GM18505 (cell line): Measurements from ENCODE around the gene MACROD2.
"Not testable (repeated sequence)": the region's sequence is repeated elsewhere in the genome, so short reads cannot be mapped to it uniquely, and the experiment has no call there.

ENCODE experiments used
- ATAC-seq: cut with Tn5 transposase; IDR thresholded peaks from one replicate; pipeline ENCODE4 v1.9.1; 2021; ENCODE audit not compliant: unreplicated experiment
- POLR2A ChIP-seq: IDR thresholded peaks from 4 replicates; pipeline ENCODE4 v1.6.1; 2011; ENCODE audit warnings: borderline replicate concordance; ENCODE audit not compliant: insufficient read depth, insufficient read length; ENCODE audit errors: extremely low read depth

MACROD2 gene

DNA sequence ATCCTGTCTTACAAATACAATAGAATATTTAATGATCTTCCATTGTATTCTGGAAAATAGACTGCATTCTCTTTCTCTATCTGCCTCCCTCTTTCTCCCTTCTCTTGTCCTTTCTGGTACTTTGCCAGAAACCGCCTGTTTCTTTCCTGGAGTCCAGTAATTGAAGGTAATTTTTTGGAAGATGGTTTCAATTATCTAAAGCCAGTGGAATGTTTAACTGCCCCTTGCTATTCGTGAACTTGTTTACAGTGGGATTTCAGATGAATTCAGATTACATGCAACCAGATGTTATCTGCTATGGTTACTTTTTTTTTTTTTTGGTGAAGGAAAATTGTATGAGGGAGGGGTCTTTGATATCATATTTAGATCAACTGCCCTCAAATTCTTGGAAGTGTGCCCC is 997.6 kb downstream of the MACROD2 start:
- no peak for ATAC-seq
- no peak for TF ChIP-seq POLR2A

DNA sequence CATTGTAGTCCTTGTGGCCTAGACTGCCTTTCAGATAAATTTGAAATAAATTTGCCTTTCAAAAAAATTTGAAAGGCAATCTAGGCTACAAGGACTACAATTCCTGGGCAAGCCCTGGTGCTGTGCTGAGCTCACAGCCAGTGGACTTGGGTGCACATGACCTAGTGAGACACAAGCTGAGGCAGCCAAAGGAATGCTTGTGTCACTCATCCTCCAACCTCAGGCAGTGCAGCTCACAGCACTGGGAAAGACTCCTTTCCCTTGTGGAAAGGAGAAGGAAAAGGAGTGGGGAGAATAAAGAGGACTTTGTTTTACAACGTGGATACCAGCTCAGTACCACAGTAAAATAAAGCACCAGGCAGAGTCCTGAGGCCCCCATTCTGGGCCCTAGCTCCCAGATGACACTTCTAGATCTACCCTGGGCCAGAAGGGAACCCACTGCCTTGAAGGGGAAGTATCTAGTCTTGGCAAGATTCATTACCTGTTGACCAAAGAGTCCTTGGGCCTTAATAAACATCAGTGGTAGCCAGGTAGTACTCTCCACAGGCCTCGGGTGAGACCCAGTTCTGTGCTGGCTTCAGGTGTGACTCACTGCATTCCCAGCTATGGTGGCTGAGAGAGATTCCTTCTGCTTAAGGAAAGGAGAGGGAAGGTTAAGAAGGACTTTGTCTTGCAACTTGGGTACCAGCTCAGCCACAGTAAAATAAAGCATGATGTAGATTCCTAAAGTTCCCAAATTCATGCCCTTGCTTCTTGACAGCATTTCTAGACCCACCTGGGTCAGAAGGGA is 1001.8 kb downstream of the MACROD2 start:
- ATAC-seq: no peak
- no peak for TF ChIP-seq POLR2A

DNA sequence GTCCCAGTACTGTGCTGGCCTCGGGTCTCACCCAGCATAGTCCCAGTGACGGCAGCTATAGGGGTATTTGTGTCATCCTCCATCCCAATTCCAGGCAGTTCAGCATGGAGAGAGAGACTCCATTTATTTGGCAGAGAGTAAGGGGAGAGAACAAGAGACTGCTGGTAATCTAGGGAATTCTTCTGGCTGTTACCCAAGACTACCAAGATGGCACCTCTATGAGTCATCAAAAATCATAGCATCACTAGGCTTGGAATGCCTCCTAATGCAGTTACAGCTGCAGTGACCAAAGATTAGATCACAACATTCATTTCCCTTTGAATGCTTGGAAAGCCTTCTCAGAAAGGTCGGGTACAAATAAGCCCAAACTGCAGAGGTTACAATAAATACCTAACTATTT is 1002.5 kb downstream of the MACROD2 start:
- no peak for ATAC-seq
- no peak for TF ChIP-seq POLR2A

DNA sequence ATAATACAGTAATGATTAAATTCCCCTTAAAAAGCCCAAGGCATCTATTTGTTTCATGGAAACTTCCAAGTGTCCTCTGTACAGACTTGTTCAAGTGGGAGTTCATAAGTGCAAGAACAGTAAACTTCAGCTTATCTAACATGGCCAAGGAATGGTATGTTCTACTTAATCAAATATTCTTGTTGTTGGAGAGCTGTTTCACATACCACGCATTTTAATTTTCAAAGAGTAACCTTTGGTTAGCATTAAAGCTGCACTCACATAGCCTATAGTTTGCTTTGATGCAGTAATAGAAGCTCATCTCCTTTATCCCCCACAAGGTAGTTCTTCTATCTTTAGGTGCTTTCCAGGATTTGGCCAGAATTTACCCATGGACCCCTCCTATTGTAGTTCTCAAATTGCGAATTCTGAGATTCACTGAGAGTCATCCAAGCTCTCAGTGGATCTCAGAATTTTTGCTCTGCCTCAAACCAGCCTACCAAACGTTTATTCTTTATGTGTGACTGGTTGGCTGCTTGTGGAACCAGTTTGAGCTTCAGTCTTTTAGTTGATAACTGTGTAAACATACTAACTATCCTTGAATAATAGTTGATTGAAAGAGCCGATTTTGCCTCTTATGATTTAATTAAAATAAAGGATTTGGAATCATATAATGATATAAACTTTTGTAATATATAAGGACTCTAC is 1010.1 kb downstream of the MACROD2 start:
- no peak for TF ChIP-seq POLR2A
- no peak for ATAC-seq

DNA sequence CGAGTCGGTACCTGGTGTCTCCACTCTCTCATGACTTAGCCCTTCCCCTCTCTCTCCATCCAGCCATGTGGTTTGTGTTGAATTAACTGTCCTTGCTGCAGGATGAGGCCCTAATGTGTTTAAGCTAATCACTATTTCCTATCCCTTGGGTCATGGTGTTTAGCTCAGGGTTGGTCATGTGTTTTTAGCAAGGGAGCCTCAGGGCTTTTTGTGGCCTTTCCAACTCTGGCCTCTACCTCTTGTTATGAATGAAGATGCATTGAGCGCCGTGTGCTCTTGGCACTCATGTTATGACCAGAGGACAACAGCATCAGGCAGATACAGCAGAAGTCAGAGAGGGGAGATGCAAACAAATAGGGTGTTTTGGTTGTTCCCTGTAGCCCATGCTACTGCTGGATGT is 1016.3 kb downstream of the MACROD2 start:
- no peak for TF ChIP-seq POLR2A
- no peak for ATAC-seq

DNA sequence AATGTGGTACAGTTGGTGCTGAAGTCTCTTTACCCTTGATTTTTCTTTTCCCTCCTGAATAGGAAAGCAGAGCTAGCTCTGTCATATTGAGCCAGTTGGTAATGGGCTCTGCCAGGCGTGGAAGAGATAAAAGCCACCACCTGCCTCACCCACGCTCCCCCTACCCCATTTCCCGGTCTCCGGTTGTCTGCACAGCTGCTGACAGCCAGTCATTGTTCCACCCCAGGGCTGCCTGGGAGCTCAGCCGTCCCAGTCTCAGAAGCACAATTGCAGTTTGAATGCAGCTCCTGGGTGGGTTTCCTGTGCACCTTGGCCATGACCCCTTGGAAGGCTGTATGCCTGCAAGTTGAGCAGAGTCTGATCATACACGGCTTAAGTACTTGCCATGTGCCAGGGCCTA is 1017.2 kb downstream of the MACROD2 start:
- TF ChIP-seq POLR2A: no peak
- ATAC-seq: no peak

DNA sequence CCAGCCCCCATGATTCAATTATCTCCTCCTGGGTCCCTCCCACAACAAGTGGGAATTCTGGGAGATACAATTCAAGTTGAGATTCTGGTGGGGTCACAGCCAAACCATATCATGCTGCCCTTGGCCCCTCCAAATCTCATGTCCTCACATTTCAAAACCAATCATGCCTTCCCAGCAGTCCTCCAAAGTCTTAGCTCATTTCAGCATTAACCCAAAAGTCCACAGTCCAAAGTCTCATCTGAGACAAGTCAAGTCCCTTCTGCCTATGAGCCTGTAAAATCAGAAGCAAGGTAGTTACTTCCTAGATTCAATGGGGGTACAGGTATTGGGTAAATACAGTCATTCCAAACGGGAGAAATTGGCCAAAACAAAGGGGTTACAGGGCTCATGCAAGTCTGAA is 1021.6 kb downstream of the MACROD2 start:
- not testable (repeated sequence) for ATAC-seq

DNA sequence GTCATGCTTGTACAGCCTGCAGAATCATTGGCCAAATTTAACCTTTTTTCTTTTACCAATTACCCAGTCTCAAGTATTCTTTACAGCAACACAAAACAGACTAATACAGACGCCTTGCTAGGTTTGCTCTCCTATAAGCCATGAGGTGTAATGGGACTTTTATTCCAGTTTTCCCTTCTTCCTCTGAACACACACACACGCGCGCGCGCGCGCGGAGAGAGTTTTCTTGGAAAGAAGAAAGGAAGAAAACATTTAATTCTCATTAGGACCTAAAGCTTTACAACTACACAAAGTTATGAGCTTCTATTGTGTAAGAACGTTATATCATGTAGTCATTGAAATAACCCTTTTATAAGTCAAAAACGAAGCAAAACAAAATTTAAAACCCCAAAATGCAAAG is 1023.6 kb downstream of the MACROD2 start:
- no peak for TF ChIP-seq POLR2A
- ATAC-seq: no peak

DNA sequence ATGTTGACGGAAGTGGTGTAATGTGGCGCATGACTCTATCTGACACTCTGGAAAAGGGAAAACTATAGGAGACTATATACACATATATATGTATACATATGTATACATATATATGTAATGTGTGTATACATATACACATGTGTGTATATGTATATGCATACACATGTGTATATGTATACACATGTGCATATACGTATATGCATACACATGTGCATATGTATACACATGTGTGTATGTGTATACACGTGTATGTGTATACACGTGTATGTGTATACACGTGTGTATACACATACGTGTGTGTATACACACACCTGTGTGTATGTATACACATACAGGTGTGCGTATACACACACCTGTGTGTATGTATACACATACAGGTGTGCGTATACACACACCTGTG is 1025.5 kb downstream of the MACROD2 start:
- no peak for TF ChIP-seq POLR2A
- no peak for ATAC-seq

DNA sequence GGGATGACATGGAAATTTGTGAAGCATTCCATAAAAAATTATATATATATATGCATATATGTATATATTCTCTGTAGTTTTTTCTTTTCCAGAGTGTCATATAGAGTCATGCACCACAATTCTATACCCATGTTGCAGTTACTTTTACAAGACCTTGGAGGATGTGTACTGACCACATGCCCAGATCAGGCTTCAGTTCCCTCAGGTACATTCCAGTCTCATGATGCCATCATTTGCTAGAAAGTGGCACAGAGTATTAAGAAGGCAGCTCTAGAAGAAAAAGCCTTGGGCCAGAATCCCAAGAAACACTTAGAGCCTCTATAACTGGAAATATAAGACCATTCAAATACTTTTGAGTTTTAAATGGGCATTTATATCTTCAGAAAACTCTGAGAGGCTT is 1027.6 kb downstream of the MACROD2 start:
- no peak for ATAC-seq
- no peak for TF ChIP-seq POLR2A

DNA sequence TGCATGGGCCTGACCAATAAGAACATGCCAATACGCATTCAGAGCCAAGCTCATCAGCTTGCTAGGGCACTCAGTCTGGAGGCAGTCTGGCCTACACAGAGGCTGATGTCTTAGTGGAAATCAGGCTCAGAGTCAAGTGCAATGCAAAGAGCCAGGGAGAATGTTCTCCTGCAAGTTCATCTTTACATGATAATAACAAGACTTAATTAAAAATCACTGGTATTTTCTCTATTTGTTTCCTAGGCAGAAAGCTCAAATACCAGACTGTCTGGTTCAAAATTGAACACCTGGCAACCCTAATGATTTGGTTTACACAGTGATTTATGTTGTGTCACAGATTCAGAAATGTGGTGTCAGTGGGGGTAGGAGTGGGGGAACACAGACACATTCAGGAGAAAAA is 1031.4 kb downstream of the MACROD2 start:
- no peak for ATAC-seq
- no peak for TF ChIP-seq POLR2A

DNA sequence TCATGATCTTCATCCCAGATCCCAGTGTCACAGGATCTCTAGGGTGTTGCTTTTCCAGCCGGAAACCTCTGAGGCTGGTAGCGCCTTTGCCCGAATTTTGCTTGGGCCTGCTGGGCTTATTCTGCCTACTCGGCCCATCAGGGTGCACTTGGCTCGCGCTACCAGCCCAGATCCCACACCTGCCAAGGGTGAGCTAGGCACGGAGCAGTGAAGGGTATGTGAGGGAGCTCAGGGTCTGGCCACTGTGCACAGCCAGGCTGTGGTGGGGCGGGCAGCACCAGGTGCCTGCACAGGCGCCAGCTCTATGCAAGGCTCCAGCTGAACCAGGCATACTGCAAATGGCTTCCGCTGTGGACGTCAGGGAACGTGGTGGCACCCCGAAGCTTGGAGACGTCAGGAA is 1035.5 kb downstream of the MACROD2 start:
- ATAC-seq: no peak
- TF ChIP-seq POLR2A: no peak

DNA sequence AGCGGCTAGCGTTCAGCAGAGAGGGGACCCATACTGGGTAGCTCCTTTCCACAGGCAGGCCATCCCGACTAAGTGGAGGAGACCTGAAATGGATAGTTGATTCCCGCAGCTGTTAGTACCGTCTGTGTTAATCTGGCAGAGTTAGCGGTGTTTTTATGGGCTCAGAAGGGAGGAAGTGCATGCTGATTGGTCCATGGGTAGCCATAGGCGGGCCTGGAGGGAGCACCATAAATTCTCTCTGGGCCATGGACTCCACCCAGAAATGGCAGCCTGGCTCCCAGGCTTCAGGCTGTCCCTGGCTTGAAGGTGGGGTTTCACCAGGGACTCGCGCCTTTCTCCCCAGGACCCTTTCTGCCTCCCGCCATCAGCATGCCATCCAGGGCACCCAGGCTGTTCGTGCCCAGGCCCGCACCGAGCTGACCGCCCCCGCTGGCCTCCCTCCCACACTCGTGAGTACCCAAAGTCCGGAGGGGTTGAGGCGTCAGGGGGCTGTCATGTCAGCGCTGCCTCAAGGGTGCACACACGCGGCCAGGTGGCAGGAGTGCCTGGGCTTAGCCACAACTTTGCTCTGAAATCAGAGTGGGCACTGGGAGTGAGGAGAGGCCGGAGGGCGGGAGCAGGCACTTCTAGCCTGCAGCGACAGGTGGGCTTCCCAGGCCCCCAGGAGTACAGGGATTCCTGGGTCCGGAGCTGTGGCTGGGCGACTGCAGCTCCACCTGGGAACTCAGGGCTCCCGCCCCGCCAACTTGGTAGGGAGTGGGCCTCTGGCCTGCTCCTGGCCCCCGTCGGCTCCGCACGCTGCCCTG is 1036.4 kb downstream of the MACROD2 start:
- no peak for TF ChIP-seq POLR2A
- no peak for ATAC-seq

DNA sequence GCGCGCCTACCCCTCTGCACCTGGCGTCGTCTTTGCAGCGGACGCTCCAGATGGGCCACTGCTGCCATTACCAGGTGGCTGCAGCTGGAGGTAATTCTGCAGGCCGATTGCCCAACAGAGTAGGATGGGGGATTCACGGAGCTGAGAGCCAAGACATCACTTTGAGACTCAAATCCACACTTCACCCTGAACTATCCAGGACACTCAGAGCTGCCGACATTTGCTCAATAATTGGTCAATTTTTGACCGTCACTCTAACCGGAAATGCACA is 1037.0 kb downstream of the MACROD2 start:
- no peak for TF ChIP-seq POLR2A
- ATAC-seq: no peak

DNA sequence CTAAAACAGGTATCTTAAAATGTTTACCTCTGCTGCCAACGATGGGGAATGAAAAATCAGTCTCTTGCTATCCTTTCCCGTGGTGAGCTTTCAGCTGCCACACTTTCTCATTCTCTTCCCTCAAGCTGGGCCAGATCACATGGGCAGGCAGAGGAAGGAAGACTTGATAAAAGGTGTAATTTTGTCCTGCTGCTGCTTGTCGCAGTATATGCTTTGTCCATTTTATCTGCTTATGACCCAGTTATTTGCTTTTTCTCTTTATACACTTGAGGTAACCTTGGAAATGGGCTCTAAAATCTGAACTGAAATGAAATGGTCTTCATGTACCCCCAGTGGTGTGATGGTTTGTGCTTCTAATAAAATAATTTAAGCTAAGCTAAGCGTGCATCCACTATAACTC is 1038.0 kb downstream of the MACROD2 start:
- no peak for ATAC-seq
- no peak for TF ChIP-seq POLR2A

DNA sequence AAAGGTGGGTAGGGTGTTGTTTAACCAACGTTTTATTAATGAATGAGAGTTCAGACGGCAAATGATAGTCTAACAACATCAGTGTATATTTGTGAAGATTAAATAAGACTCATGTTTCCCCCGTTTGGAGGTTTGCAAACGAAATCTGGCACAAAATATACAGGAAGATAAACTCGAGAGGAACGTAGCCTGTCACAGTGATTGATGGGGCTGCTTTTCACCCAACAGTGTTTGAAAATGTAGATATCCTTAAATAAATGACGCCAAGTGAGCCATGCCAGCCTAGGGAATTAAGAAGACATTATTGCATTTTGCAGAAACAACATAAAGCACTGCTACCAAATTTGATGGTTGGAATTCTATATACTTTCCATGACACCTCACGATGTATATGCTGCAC is 1038.6 kb downstream of the MACROD2 start:
- TF ChIP-seq POLR2A: no peak
- ATAC-seq: no peak
